ENCODE measurements around the gene UBE2D2.
"Not testable (repeated sequence)": the region's sequence is repeated elsewhere in the genome, so short reads cannot be mapped to it uniquely, and the experiment has no call there.

The UBE2D2 gene

DNA sequence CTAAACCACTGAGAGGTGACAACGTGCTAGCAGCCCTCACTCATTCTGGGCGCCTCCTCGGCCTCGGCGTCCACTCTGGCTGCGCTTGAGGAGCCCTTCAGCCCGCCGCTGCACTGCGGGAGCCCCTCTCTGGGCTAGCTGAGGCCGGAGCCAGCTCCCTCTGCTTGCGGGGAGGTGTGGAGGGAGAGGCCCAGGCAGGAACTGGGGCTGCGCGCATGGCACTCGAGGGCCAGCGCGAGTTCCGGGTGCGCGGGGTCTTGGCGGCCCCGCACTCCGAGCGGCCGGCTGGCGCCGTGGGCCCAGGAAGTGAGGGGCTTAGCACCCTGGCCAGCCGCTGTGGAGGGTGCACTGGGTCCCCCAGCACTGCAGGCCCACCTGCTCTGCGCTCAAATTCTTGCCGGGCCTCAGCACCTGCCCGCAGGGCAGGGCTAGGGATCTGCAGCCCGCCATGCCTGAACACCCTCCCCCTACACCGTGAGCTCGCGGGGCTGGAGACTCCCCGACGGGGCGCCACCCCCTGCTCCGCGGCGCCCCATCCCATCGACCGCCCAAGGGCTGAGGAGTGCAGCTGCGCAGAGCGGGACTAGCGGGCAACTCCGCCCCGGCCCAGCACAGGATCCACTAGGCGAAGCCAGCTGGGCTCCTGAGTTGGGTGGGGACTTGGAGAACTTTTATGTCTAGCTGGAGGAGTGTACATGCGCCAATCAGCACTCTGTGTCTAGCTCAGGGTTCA, 11.8 kb upstream of the UBE2D2 start:
- no peak for DNase-seq (ENCODE audit: low read depth in 2 of 2)

DNA sequence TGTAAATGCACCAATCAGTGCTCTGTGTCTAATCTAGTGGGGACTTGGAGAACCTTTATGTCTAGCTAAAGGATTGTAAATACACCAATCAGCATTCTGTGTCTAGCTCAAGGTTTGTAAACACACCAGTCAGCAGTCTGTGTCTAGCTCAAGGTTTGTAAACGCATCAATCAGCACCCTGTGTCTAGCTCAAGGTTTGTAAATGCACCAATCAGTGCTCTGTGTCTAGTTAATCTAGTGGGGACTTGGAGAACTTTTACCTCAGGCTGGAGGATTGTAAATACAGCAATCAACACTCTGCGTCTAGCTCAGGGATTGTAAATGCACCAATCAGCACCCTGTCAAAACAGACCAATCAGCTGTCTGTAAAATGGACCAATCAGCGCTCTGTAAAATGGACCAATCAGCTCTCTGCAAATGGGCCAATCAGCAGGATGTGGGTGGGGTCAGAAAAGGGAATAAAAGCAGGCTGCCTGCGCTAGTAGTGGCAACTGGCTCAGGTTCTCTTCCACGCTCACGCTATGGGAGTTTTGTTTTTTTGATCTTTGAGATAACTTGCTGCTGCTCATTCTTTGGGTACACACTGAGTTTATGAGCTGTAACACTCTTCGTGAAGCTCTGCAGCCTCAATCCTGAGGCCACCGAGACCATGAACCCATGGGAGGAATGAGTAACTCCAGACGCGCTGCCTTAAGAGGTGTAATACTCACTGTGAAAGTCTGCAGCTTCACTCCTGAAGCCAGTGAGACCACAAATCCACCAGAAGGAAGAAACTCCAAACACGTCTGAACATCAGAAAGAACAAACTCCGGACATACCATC, 10.9 kb upstream of the UBE2D2 start:
- DNase-seq (ENCODE audit: low read depth in 2 of 2) = not testable (repeated sequence)

DNA sequence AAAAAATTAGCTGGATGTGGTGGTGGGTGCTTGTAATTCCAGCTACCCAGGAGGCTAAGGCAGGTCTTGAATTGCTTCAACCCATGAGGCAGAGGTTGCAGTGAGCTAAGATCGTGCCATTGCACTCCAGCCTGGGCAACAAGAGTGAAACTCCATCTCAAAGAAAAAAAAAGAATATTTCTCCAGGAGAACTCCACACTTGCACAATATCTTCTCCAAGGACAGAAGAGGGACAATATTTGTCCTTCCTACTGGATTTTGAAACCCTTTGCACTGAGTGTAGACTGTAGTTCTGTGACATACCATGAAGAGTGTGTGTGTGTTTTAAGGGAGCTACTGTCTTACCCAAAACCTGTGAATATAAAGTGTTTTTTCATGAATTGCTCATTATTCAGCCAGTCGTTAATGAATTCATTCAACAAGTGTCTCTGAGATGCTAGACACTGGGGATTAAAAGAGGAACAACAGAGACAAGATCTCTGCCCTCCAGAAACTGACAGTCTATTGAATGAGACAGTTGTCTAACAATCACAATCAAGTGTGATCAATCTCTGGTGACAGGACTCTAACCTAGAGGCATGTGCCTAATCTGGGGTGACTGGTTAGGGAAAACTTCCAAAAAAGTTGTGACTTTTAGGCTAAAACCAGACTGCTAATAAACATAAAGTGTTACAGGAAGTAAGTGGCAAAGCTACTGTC, 9.8 kb upstream of the UBE2D2 start:
- DNase-seq (ENCODE audit: low read depth in 2 of 2) = no peak

DNA sequence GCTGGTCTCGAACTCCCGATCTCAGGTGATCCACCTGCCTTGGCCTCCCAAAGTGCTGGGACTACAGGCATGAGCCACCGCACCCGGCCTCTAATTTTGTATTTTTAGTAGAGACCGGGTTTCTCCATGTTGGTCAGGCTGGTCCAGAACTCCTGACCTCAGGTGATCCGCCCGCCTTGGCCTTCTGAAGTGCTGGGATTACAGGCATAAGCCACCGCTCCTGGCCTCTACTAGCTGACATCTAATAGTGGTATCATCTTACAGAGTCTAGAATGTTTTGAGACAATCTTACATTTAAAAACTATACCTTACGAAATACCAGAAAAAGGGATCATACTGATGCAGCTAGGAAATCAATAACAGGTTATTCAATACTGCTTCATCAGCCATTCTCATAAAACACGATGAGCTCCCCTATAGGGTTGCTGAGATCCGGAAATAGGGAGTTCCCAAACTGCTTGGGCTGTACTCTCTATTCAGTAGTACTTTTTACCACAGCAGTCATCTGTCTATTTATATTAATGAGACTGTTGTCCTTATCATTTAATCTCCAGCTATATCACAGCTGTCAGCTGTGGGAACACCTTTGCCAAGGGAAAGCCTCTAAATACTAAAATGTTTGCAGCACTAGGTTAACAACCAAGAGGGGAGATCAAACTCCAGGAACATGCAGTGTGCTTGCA, 8.1 kb upstream of the UBE2D2 start:
- DNase-seq (ENCODE audit: low read depth in 2 of 2) = no peak

DNA sequence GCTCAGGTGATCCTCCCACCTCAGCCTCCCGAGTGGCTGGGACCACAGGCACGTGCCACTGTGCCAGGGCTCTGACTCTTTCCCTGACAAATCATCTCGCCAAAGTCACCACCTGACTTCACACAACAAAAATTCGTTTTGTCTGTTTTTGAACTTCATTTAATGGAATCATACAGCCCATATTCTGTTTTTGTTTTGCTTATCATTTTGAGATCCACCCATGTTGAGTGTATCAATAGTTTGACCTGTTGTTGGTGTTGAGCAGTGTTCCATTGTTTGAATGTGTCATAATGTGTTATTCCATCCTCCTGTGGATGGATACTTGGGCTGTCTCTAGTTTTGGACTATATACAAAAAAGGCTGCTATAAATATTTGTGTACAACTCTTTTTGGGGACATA, 6.9 kb upstream of the UBE2D2 start:
- no peak for DNase-seq (ENCODE audit: low read depth in 2 of 2)

DNA sequence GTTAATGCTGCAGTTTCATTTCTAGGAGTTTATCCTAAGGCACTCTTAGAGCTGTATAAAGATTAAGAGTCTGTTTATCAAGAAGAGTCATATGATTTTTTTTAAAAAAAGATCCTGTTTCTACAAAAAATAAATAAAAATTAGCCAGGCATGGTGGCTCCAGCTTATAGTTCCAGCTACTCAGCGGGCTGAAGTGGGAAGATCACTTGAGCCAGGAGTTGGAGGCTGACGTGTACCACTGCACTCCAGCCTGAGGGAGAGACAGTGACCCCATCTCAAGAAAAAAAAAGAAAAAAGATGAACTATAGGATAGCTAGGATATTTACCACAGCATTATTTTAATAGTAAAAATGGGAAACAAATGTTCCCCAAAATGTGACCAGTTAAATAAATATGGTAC, 3.3 kb upstream of the UBE2D2 start:
- DNase-seq (ENCODE audit: low read depth in 2 of 2) = no peak

DNA sequence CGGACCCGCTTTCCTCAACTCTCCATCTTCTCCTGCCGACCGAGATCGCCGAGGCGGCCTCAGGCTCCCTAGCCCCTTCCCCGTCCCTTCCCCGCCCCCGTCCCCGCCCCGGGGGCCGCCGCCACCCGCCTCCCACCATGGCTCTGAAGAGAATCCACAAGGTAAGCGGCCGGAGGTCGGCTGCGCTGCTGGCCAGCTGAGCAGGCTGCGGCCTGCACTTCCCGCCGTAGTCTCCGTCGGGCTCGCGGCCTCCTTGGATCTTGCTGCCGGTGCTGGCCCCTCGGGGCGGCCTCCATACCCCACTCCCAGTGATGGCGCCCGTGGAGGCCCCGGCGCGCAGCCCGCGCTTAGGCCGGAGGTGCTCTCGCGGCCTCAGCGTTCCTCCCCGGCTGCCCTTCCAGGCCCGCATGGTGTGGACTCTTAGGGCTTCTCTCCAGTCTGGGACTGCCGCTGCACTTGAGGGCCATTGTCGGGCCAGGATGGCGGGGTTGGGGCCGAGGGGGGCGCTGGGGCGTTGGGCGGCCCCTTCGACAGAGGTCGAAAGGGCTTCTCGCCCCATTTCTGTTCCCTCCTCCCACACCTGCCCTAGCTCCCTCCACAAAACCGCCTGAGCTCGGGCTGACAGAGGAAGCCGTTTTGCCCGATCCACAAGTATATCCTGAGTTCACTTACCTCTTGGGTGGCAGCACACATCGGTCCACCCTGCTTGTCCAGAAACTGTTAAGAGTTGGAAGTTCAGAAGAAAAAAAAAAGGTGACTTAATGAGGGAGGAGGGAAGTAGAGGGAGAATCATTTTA, 714 bp downstream of the UBE2D2 start:
- DNase-seq (ENCODE audit: low read depth in 2 of 2) = peak; percentile 11 to 15

DNA sequence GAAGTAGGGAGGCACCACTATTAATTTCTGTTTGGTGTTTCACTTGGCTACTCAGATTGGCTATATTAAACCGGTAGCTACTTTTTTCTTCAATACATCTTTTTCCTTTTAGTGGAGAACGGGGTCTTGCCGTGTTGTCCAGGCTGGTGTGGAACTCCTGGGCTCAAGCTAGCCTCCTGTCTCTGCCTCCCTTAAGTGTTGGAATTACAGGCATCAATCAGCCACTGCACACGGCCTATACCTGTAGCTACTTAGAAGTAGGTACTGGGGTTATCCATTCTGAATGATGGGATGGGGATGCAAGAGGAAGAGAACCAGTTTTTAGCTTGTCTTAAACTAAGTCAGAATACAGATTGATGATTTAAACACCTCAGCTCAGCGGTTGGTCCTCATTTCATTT, 1.7 kb downstream of the UBE2D2 start:
- DNase-seq (ENCODE audit: low read depth in 2 of 2) = no peak

DNA sequence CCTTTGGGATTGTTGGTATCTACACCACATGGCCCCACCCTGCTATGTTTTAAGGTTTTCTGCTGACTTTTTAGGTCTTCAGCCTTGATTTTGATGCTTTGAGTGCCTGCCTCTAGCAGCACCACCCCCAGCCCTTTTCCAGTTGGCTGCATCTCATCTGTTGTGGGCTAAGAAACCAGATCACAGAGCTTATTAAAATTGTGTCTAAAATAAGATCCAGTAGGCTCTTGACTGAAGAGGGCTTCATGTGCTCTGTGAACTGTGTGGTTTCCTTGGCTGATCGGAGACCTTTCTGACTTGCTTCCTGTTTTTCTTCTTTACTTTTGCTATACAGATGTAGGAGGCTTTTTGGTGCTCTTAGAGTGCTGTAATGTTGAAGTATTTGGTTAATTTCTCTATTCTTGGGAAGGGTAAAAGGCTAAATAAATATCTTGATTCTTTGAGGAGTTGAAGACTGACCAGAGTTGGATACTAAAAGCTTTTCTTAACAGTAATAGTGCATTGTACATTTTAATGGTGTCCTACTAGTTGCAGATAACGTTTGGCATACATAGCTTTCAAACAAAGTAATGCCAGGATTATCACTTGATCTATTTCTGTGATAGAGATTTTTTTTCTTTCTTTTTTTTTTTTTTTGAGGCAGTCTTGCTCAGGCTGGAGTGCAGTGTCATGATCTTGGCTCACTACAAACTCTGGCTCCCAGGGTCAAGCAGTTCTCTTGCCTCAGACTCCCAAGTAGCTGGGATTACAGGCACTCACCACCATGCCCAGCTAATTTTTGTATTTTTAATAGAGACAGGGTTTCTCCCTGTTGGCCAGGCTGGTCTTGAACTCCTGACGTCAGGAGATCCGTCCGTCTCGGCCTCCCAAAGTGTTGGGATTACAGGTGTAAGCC, 4.5 kb downstream of the UBE2D2 start:
- DNase-seq (ENCODE audit: low read depth in 2 of 2) = peak; percentile 11 to 20

DNA sequence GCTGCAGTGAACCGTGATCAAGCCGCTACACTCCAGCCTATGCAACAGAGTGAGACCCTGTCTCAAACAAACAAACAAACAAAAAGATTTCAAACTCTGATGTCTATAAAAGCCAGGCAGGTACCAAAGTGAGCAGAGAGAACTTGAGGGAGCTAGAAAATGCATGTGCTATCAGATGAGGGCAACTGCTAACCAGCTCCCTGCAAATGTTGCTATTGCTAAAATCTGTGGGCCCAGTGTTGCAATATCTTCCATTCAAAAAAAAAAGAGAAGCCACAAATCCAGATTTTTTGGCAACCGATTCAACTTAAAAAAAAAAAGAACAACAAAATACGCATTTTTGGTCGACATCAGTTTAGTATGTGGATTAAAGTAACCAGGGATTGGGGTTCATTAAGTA, 5.5 kb downstream of the UBE2D2 start:
- DNase-seq (ENCODE audit: low read depth in 2 of 2) = no peak

DNA sequence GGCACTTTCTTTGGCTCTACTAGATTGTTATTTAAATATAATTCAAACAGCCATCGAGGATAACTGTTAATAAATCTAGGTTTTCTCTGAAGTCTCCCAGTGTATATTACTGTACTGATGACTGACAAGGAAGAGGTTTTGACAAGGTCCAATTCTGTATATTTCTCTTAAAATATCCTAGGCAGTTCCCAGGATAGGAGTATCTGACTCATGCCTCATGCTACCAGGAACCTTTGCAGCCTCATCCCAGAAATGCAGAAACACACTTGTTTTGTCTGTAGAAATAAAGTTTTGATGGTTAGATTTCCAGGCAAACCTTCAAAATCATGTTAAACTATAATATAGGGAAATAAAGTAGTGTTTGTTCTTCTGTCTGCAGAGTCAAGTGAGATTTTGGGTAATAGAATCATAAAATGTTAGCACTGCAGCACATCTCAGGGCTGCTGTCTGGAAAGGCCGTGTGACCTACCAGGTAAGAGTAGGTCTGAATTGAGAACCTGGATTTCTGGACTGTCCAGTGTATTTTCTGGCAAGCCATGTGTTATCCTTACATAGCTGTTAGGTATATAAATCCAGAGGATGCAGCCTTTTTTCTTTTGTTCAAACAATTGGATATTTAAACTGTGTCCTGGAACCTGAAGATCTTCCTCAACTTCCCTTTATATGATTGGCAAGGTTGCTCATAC, 8.3 kb downstream of the UBE2D2 start:
- no peak for DNase-seq (ENCODE audit: low read depth in 2 of 2)

DNA sequence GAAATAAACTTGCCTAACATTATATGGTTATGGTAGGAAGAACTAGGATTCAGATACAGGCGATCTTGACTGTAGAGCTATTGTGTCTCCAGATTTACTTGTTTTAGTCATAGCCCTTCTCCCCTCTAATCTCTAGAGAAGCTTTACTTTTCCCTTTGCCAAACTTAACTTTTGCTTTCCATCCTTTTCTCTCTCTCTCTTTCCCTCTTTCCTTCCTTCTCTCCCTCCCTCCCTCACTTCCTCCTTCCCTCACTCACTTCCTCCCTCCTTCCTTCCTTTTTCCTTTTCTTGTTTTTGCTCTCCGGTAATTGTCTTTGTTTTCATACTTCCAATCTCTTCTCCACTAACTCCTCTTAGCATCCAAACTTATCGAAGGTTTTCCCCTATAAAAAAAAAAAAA, 10.4 kb downstream of the UBE2D2 start:
- no peak for DNase-seq (ENCODE audit: low read depth in 2 of 2)

DNA sequence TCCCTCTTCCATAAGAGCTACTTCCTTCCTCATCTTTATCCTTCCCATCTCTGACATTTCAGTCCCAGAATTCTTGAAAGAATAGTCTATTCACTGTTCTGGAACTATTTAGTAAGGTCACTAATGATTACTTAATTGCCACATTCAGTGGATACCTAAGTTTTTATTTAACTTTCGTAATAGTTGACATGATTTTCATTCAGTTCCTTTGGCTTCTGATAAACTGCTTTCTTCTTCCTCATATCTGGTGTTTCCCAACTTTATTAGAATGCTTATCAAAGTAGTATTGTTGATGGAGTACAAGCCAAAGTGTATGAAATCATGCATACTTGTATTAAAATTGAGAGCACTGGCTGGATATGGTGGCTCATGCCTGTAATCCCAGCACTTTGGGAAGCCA, 10.8 kb downstream of the UBE2D2 start:
- DNase-seq (ENCODE audit: low read depth in 2 of 2) = no peak

DNA sequence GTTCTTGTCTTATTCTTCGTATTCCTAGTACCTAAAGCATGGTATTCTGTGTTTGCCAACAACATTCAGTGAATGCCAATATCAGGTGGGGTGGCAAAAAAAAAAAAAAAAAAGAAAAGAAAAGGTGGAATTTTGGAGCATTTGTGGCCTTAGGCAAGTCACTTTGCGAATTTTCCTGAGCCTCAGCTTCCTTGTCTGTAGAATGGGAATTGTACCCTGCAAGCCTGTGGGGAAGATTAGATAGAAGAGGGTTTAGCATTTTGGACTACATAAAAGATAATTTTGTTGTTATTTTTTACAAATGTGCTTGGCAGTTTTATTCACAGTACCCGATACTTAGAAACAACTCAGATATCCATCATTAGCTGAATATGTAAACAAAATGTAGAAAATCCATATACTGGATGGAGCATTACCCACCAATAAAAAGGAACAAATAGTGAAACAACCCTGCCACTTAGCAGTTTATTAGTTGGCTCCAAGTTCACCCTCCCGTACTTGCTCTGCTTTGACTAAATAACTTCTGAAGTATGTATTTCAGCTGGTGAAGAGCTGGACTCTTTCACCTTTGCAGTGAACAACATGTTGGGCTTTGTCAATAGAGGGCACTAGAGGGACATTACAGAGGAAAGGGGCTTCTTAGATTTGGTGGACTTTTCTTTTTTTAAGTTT, 13.6 kb downstream of the UBE2D2 start:
- DNase-seq (ENCODE audit: low read depth in 2 of 2) = no peak

DNA sequence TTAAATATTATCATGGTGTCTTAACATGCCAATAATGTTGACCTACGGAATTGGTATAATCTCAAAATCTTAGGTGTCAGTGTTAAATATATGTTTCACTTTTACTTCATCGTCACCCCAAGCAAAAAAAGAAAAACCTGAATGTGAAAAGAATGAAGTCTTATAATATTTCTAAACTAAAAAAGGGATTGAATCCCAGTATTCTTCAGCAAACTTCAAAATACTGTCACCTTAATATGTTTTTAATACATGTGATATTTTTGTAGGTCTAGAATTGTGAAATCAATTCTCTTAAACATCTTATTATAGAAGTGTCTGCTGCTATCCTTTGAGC, 14.1 kb downstream of the UBE2D2 start:
- no peak for DNase-seq (ENCODE audit: low read depth in 2 of 2)

DNA sequence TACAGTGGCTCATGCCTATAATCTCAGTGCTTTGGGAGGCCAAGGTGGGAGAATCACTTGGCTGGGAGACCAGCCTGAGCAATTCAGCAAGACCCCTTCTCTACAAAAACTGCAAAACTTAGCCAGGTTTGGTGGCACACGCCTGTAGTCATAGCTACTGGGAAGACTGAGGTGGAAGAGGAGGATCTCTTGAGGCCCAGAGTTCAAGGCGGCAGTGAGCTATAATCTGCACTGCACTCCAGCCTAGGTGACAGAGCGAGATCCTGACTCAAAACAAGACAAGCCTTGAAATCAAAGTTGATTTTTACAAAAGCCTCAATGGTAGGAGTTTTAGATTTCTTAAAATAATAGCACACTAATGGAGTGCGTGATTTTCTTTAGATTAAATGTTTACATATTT, 14.6 kb downstream of the UBE2D2 start:
- DNase-seq (ENCODE audit: low read depth in 2 of 2) = no peak

DNA sequence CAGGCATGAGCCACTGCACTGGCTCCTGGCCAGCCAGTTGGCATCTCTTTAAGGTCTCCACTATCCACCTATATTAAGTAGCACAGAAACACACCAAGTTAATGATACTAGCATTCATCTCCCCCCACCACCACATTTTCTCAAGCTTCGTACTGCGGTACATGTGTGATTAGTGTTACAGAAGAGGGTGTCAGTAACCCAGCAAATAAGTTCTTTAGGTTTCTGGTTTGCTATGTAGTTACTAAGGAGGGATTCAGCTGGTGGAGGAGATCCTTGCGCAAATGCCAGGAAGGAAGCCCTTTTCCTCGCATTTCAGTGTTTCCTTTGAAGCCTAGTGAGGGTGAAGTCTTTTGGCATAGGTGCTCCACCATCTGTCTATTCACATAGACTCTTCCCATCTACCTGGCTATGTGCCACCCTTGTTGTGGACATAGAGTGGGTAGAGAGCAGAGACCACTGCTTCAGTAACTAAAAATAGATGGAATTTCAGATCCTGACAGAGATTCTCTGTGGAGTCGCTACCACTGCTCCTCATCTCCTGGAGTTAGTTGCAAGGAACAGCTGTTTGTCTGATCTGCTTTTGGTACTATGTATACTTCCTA, 16.7 kb downstream of the UBE2D2 start:
- no peak for DNase-seq (ENCODE audit: low read depth in 2 of 2)

DNA sequence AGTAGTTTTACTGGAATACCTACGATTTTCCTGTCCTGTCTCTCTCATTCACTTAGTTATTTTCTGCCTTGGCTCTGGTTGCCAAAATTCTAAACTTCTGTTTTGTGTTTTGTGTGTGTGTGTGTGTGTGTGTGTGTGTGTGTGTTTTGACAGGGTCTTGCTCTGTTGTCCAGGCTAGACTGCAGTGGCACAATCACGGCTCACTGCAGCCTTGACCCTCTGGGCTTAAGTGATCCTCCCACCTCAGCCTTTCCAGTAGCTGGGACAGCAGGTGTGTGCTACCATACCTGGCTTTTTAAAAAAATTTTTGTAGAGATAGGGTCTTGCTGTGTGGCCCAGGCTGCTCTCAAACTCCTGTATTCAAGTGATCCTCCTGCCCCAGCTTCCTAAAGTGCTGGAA, 17.2 kb downstream of the UBE2D2 start:
- no peak for DNase-seq (ENCODE audit: low read depth in 2 of 2)

DNA sequence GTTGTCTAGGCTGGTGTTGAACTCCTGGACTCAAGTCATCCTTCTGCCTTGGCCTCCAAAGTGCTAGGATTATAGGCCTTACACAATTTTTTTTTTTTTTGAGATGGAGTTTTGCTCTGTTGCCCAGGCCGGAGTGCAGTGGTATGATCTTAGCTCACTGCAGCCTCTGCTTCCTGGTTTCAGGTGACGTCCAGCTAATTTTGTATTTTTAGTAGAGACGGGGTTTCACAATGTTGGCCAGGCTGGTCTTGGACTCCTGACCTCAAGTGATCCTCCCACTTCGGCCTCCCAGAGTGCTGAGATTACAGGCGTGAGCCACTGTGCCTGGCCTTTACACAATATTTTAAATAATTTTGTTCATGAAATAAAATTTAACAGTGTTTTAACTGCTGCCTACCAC, 21.0 kb downstream of the UBE2D2 start:
- DNase-seq (ENCODE audit: low read depth in 2 of 2) = not testable (repeated sequence)
